ENCODE measurements around the gene NAB2. TPM values are rescaled to one million over a fixed set of nuclear protein-coding genes. Genes with fewer than 3 reads are reported as not detected.
A peak's percentile ranks its signal among the peaks of the same experiment; 100 is the strongest.

The NAB2 gene
- total RNA-seq, 2 experiments from 2014 or later = 39.6 to 41.6 TPM

GRCh38 chr12:57128519-57129247 is 39.8 kb downstream of the NAB2 start:
- CTCF ChIA-PET = interaction anchor here (0.8 to 11.4 kb wide), 9 partner anchors 18 to 140 kb away, joined by 3 to 228 read pairs (median 6); partner anchors contain the start of gene STAT6
- Mint-ChIP-seq H3K9me3 (peaks cover 7% of the 10 kb centered on the region), H3K36me3 (peaks cover 1% of the 10 kb centered on the region), H3K27ac (no peak overlapping the region), H3K27me3 (peaks cover 6% of the 10 kb centered on the region), H3K4me3 (peak overlapping the region; percentile 20), H3K4me1 (ENCODE audit: low read depth) (peaks cover 18% of the 10 kb centered on the region)
- no peak for DNase-seq
- intact Hi-C loops (cut with micrococcal nuclease) = no loop called here
- POLR2A ChIA-PET = interaction anchor here (0.8 to 2.4 kb wide), 2 partner anchors 17 to 63 kb away, joined by 4 to 17 read pairs; partner anchors contain the start of gene STAT6

- peaks cover 15% of the 10 kb centered on the region for H3K4me1 Mint-ChIP-seq (ENCODE audit: low read depth)
- H3K4me3 Mint-ChIP-seq = peak overlapping the region; percentile 37
- no peaks in the 10 kb centered on the region for H3K9me3 Mint-ChIP-seq
- intact Hi-C loops (cut with micrococcal nuclease) = no loop called here
- no peak overlapping the region for H3K27ac Mint-ChIP-seq
- H3K27me3 Mint-ChIP-seq = peaks cover 6% of the 10 kb centered on the region
- CTCF ChIA-PET = interaction anchor here (1.2 to 11.4 kb wide), 4 partner anchors 43 to 122 kb away, joined by 3 to 228 read pairs (median 106); no protein-coding TSS in a partner anchor
- POLR2A ChIA-PET = interaction anchor here (2.4 kb wide), 1 partner anchor 18 kb away, joined by 17 read pairs; the partner anchor contains the start of gene STAT6
- H3K36me3 Mint-ChIP-seq = no peaks in the 10 kb centered on the region
- no peak for DNase-seq
Measured at GRCh38 chr12:57129321-57129842, 40.5 kb downstream of the NAB2 start.

- Mint-ChIP-seq H3K9me3 (no peaks in the 10 kb centered on the region), H3K4me3 (peak overlapping the region; percentile 37), H3K36me3 (no peaks in the 10 kb centered on the region), H3K27ac (no peak overlapping the region), H3K27me3 (peaks cover 6% of the 10 kb centered on the region), H3K4me1 (ENCODE audit: low read depth) (peaks cover 12% of the 10 kb centered on the region)
- ChIA-PET CTCF (interaction anchor here (10.1 kb wide), 1 partner anchor 42 kb away, joined by 175 read pairs; no protein-coding TSS in a partner anchor), POLR2A (no interaction called here)
- intact Hi-C loops (cut with micrococcal nuclease) = no loop called here
- no peak for DNase-seq
Measured at GRCh38 chr12:57129889-57130288, 41.0 kb downstream of the NAB2 start.

- H3K4me3 Mint-ChIP-seq = no peak overlapping the region
- POLR2A ChIA-PET = no interaction called here
- peak; percentile 20 for DNase-seq
- H3K36me3 Mint-ChIP-seq = no peaks in the 10 kb centered on the region
- H3K27ac Mint-ChIP-seq = no peak overlapping the region
- CTCF ChIA-PET = interaction anchor here (1.5 to 1.6 kb wide), 2 partner anchors 13 to 52 kb away, joined by 4 to 6 read pairs; no protein-coding TSS in a partner anchor
- H3K27me3 Mint-ChIP-seq = peaks cover 5% of the 10 kb centered on the region
- H3K4me1 Mint-ChIP-seq (ENCODE audit: low read depth) = peaks cover 12% of the 10 kb centered on the region
- no peaks in the 10 kb centered on the region for H3K9me3 Mint-ChIP-seq
- intact Hi-C loops (cut with micrococcal nuclease) = no loop called here
Measured at GRCh38 chr12:57130941-57131340, 42.0 kb downstream of the NAB2 start.

DNA sequence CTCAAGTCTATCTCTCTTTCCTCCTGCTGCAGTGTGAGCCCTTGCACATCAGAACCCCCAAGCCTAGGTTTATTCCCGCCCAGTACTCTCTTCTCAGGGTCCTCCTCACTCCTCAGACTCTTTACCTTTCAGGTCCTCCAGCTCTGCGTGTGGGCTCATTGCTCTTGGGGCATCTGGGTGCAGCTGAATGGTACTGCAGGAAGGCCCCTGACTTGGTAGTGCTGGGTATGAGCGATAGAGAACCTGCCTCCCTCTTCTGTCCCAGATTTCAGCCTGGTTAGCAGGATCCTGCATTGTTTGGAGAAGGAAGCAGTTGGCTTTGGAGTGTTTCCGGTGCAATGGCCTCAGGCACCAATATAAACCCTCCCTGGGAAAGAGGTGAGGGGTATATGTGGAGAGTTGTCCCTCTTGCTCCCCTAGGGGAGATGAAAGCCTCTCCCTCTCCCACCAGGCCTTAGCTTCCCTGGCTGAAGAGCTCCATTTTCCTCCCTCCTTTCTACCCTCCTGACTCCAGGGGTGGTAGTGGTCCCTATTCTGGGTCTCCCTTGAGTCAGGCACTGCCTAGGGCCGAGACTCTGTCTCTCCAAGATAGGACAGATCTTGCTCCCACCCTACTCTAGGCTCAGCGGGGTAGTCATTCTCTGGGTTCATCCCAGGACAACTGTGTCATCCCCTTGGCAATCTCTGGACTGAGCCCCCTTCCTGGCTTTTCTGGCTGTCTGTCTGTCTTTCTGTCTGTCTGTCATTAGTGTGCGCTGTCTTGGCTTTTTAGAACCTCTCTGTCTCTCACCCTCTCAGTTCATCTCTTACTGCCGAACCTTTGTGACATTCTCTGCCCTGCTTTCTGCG is 43.2 kb downstream of the NAB2 start:
- peaks cover 11% of the 10 kb centered on the region for H3K4me1 Mint-ChIP-seq (ENCODE audit: low read depth)
- no peak for DNase-seq
- intact Hi-C loops (cut with micrococcal nuclease) = no loop called here

GRCh38 chr12:57133013-57133569 is 44.2 kb downstream of the NAB2 start:
- Mint-ChIP-seq H3K27ac (no peak overlapping the region), H3K4me1 (ENCODE audit: low read depth) (peaks cover 9% of the 10 kb centered on the region), H3K4me3 (no peak overlapping the region), H3K27me3 (no peaks in the 10 kb centered on the region), H3K9me3 (no peaks in the 10 kb centered on the region), H3K36me3 (no peaks in the 10 kb centered on the region)
- CTCF ChIA-PET = interaction anchor here (0.7 to 1.5 kb wide), 3 partner anchors 9 to 391 kb away, joined by 3 to 5 read pairs (median 4); no protein-coding TSS in a partner anchor
- DNase-seq = no peak
- POLR2A ChIA-PET = no interaction called here
- intact Hi-C loops (cut with micrococcal nuclease) = no loop called here

More for the DNA sequence above, 43.2 kb downstream of the NAB2 start:
- ChIA-PET POLR2A (no interaction called here), CTCF (interaction anchor here (1.5 to 1.6 kb wide), 2 partner anchors 14 to 51 kb away, joined by 4 to 6 read pairs; no protein-coding TSS in a partner anchor)
- H3K36me3 Mint-ChIP-seq = no peaks in the 10 kb centered on the region
- H3K4me3 Mint-ChIP-seq = no peak overlapping the region
- H3K27ac Mint-ChIP-seq = no peak overlapping the region
- peaks cover under 1% of the 10 kb centered on the region for H3K27me3 Mint-ChIP-seq
- no peaks in the 10 kb centered on the region for H3K9me3 Mint-ChIP-seq

DNA sequence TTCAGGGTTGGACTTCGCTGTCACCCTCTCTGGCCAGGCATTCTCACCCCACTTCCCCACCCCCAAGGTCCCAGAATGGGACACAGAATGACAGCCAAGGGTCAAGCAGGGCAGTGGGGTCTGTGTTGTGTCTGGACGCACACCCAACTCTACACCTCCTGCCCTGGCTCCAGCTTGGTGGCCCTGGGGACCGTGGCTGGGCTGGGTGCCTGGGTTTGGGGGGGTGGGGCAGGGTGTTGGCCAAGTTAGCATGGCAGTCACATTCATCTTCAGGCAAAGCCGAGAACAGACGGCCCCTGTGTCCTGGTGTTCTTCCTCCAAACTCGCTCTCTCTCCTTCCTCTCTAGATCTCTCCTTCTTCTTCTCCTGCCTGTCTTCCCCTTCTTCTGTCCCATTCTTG is 45.0 kb downstream of the NAB2 start:
- Mint-ChIP-seq H3K9me3 (no peaks in the 10 kb centered on the region), H3K36me3 (no peaks in the 10 kb centered on the region), H3K27ac (no peak overlapping the region), H3K4me3 (no peak overlapping the region), H3K27me3 (no peaks in the 10 kb centered on the region), H3K4me1 (ENCODE audit: low read depth) (peaks cover 9% of the 10 kb centered on the region)
- intact Hi-C loops (cut with micrococcal nuclease) = no loop called here
- no peak for DNase-seq
- CTCF ChIA-PET = interaction anchor here (1.0 to 1.5 kb wide), 2 partner anchors 10 to 79 kb away, joined by 4 to 5 read pairs; no protein-coding TSS in a partner anchor
- POLR2A ChIA-PET = no interaction called here

DNA sequence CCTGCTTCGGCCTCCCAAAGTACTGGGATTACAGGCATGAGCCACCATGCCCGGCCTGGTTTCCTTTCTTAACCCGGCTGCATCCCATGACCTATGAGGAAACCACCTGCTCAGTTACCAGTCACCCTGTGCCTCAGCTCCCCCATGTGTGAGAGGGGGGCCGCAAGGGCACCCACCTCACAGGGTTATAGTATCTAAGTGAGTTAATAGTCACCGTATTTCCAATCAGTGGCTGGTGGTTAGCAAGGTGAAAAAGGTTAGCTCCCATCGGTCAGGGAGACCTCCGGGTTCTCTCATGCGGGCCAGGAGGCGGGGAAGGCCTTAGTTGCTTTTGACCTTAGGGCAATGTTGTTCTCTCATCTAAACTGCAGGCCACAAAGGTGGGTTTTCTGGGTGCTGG is 46.0 kb downstream of the NAB2 start:
- no peak for DNase-seq
- no peak overlapping the region for H3K4me3 Mint-ChIP-seq
- peaks cover 4% of the 10 kb centered on the region for H3K4me1 Mint-ChIP-seq (ENCODE audit: low read depth)
- no peaks in the 10 kb centered on the region for H3K36me3 Mint-ChIP-seq
- no peak overlapping the region for H3K27ac Mint-ChIP-seq
- POLR2A ChIA-PET = no interaction called here
- H3K27me3 Mint-ChIP-seq = no peaks in the 10 kb centered on the region
- intact Hi-C loops (cut with micrococcal nuclease) = no loop called here
- H3K9me3 Mint-ChIP-seq = no peaks in the 10 kb centered on the region
- CTCF ChIA-PET = interaction anchor here (0.6 to 1.2 kb wide), 3 partner anchors 11 to 48 kb away, joined by 3 to 9 read pairs (median 4); no protein-coding TSS in a partner anchor

GRCh38 chr12:57135527-57136326 is 46.8 kb downstream of the NAB2 start:
- Mint-ChIP-seq H3K27ac (no peak overlapping the region), H3K36me3 (no peaks in the 10 kb centered on the region), H3K9me3 (no peaks in the 10 kb centered on the region), H3K4me1 (ENCODE audit: low read depth) (no peaks in the 10 kb centered on the region), H3K27me3 (no peaks in the 10 kb centered on the region), H3K4me3 (no peak overlapping the region)
- intact Hi-C loops (cut with micrococcal nuclease) = no loop called here
- ChIA-PET POLR2A (no interaction called here), CTCF (interaction anchor here (0.6 to 1.3 kb wide), 6 partner anchors 8 to 47 kb away, joined by 3 to 9 read pairs (median 4); no protein-coding TSS in a partner anchor)
- DNase-seq = no peak

DNA sequence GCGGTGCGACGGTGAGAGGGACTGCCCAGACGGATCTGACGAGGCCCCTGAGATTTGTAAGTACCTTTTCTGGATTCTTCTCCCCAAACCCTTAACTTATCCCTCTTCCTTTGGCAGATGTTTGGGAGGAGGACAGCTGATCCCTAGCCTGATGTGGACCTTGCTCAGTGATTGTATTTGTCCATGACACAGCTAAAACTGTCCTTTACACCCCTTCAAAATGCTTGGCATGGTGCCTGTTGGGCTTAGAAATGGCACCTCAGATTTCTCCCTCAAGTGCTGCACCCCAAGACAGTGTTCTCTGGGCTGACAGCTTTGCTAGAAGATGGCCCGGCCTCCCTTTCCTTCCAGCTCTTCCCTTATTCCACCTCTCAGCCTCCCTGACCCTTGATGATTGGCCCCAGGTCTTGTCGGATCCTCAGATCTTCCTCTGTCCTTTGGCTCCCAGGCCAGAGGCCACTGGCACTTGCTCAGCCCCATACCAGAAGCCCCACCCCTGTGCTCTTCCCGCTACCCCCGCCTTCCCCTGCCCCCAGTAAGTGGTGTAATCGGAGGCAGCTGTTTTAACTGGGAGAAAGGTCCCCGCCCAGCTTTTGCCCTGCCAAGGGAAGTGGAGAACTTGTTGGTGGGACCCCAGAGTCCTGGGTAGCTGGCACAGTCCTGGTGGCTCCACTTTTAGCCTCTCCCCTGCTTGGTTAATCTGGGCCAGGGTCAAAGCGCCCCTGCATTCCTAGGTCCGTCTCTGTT is 49.8 kb downstream of the NAB2 start:
- no peaks in the 10 kb centered on the region for H3K4me1 Mint-ChIP-seq (ENCODE audit: low read depth)
- ChIA-PET POLR2A (no interaction called here), CTCF (no interaction called here)
- H3K4me3 Mint-ChIP-seq = no peak overlapping the region
- no peaks in the 10 kb centered on the region for H3K9me3 Mint-ChIP-seq
- intact Hi-C loops (cut with micrococcal nuclease) = no loop called here
- H3K27me3 Mint-ChIP-seq = no peaks in the 10 kb centered on the region
- H3K36me3 Mint-ChIP-seq = no peaks in the 10 kb centered on the region
- no peak overlapping the region for H3K27ac Mint-ChIP-seq
- no peak for DNase-seq

Measured in activated CD4-positive, alpha-beta memory T cell treated with anti-CD3 and anti-CD28 coated beads for 36 hours (primary cell).